ENCODE data around the gene CTSD. TPM values are rescaled to one million over a fixed set of nuclear protein-coding genes. Genes with fewer than 3 reads are reported as not detected.

Gene CTSD
- total RNA-seq, 1 experiment from 2014 or later: 234 TPM

DNA sequence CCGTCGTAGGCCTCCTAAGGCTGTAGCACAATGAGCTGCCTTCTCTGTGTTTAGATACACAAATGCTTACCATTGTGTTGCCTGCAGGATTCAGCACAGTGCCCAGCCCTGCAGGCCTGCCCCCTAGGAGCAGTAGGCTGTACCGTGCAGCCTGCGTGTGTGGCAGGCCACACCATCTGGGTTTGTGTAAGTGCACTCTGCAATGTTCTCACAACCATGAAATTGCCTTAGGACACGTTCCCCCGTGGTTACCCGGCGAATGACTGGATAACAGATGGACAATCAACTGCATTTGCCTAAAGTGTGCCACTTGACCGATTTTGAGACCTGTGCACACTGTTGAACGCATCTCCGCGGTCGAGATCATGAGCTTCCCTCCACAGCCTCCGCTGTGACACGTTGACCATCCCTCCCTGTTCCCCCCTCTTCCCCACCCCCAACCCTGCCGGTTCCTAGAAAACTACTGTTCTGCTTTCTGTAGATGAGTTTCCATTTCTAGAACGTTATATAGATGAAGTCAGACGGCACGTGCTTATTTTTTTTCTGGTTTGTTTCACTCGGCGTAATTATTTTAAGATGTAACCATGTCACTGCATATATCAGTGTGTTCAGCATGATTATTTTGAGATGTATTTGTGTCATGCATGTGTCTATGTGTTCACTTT, 22.2 kb upstream of the CTSD start:
- Histone ChIP-seq H3K36me3 (no peaks in the 10 kb centered on the region), H3K9me3 (no peaks in the 10 kb centered on the region), H3K27me3 (no peaks in the 10 kb centered on the region), H3K4me3 (no peak overlapping the region)
- DNase-seq: no peak

DNA sequence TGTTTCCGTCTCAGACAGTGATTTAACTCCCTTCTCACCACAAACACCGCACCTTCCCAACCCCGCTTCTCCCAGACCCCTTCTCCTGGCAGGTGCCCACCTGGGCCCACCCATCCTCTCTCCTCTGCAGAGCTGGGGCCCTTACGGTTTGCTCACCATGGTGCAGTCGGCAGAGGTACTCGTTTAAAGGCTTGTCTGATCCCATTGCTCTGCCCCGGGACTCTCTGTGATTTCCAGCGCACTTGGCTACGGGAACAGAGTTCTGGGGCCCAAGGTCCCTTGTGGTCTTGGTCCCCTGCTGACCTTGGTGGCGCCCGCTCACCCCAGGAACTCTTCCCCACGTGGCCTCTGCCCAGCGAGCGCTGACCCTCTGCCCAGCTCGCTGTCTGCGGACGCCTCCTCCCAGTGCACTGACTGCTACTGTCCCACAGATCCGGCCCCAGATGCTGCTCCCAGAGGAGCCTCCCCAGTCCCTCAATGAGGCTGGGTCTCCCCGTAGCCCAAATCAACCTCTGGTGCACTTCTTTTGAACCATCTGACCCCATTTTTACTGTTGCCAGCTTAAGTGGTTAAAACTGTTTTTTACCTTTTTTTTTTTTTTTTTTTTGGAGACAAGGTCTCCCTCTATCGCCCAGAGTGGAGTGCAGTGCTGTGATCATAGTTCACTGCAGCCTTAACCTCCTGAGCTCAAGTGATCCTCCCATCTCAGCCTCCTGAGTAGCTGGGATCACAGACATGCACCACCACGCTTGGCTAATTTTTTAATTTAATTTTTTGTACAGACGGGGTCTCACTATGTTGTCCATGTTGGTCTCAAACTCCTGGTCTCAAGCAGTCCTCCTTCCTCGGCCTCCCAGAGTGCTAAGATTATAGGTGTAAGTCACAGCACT, 21.3 kb upstream of the CTSD start:
- no peak for DNase-seq
- Histone ChIP-seq H3K4me3 (no peak overlapping the region), H3K9me3 (no peaks in the 10 kb centered on the region), H3K27me3 (no peaks in the 10 kb centered on the region), H3K36me3 (no peaks in the 10 kb centered on the region)

- Histone ChIP-seq H3K27me3 (no peaks in the 10 kb centered on the region), H3K9me3 (no peaks in the 10 kb centered on the region), H3K4me3 (no peak overlapping the region), H3K36me3 (no peaks in the 10 kb centered on the region)
- DNase-seq: no peak
These were observed 20.2 kb upstream of the CTSD start for GRCh38 chr11:1783725-1784529.

- DNase-seq: no peak
- Histone ChIP-seq H3K27me3 (no peaks in the 10 kb centered on the region), H3K4me3 (no peak overlapping the region), H3K9me3 (no peaks in the 10 kb centered on the region), H3K36me3 (no peaks in the 10 kb centered on the region)
These were observed 19.4 kb upstream of the CTSD start for GRCh38 chr11:1782831-1783724.

DNA sequence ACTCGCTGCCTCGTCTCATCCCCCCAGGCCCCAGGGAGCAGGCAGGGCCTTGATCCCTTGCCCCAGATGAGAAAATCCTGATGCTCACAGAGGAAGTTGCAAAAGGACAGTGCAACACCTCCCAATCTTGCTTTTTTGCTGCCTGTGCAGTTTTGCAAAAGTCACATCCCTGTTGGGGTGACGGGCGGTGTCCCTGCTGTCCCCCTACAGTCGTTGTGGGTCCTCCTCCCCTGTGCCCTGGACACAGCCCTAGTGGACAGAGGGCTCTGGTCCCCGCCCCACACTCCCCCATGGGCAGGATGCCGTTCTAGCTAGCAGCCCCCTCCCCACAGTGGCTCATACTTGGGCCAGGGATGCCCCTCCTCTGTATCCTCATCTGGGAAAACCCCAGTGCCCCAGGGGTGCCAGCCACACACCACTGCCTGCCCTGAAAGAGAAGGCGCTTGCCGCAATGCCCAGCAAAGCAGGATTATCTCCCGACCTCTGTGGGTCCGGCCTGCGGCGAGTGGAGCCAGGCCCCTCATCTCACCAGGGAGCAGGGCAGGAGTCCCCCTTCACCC, 18.4 kb upstream of the CTSD start:
- Histone ChIP-seq H3K9me3 (no peaks in the 10 kb centered on the region), H3K4me3 (no peak overlapping the region), H3K27me3 (no peaks in the 10 kb centered on the region), H3K36me3 (no peaks in the 10 kb centered on the region)
- no peak for DNase-seq

DNA sequence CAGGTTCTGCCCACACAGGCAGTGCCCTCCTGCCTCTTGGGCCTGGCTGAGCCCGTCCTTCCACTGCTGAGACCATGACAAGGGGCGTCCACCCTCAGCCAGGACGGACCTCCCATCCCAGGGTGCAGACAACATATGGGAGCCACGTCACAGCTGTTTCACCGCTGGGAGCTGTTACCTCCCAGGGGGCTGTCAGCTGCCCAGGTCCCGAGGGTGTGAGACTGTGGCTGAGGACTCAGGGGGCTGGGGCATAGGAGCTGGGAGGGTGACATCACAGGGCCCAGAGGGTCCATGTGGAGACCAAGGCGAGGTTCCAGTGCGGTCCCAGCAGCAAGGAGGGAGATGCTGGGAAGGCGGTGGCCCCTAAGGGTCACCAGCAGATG, 17.9 kb upstream of the CTSD start:
- Histone ChIP-seq H3K4me3 (no peak overlapping the region), H3K27me3 (no peaks in the 10 kb centered on the region), H3K36me3 (no peaks in the 10 kb centered on the region), H3K9me3 (no peaks in the 10 kb centered on the region)
- no peak for DNase-seq

DNA sequence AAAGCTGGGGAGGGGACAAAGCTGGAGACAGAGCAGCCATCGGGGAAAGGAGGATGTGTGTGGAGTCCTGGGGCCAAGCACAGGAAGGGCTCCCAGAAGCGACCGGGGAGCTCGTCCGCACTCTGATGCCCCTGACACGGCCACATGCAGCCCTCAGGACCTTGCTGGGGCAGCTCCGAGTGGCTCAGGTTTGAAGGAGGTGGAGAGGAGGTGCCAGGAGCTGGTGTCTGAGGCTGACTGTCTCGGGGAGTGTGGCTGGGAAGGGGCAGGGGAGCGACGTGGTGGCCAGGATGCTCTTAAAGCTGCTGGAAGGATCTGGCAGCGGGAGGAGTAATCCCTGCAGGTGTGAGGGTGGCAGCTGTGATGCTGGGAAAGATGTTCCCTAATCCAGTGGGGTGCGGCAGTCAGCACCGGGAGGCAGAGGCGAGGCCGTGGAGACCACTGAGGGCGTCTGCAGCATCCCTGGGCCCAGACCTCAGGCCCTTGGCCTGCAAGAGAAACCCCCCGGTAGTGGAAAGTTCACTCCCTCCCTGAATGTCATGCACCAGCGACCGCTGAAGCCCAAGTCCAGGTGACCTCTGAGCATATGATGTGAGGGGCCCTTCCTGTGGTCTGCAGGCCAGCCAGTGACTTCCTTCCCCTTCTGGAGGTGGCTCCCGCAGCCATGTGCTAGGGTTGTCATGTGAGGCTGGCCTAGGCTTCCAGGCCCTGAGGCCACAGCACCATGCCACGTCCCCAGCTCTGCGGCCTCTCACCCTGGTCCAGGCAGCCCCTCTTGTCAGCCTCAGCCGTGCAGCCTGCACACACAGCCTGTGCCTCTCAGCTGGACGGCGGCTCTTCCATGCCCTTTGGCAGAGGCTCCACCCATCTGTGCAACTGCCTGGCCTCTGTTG, 17.2 kb upstream of the CTSD start:
- DNase-seq: no peak
- no peaks in the 10 kb centered on the region for H3K9me3 ChIP-seq
- no peaks in the 10 kb centered on the region for H3K27me3 ChIP-seq
- H3K36me3 ChIP-seq: no peaks in the 10 kb centered on the region
- no peak overlapping the region for H3K4me3 ChIP-seq

- DNase-seq: no peak
These were observed 16.3 kb upstream of the CTSD start for GRCh38 chr11:1779806-1780699.

DNA sequence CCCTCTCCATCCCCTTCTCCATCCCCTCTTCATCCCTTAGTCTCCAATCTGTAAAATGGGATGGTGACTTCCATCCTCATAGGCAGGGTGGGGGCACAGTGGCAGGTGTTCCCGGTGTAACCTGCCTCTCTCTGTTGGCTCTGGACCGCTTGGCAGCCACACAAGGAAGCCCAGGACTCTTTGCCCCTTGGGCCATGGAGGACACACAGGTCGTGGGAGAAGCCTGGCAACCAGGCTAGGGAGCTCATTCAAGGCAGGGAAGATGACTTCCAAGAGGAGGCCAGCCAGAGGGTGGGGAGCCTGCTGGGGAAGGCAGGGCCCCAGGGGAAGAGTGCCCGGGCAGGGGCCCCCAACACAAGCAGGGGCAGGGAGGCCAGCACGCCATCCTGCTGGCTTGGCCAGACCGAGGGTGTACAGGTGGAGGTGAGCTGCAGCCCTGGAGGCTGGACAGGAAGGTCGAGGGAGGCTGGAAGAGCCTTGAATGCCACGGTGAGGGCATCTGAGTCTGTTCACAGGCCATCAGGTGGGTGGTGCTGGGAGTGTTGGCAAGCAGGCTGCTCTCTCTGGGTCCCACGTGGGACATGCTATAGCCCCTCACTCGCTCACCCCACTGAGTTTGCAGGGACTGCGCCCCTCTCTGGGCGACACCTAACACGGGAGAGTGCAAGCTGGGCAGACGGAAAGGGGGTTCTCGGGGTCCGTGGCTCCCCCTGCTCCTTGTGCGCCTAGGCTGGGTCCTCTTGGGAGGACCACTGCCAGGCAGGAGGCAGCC, 15.5 kb upstream of the CTSD start:
- no peak overlapping the region for H3K4me3 ChIP-seq
- DNase-seq: no peak

More at GRCh38 chr11:1779806-1780699, 16.3 kb upstream of the CTSD start:
- no peak overlapping the region for H3K4me3 ChIP-seq
- no peaks in the 10 kb centered on the region for H3K27me3 ChIP-seq
- no peaks in the 10 kb centered on the region for H3K9me3 ChIP-seq
- no peaks in the 10 kb centered on the region for H3K36me3 ChIP-seq

GRCh38 chr11:1778141-1778911, 14.6 kb upstream of the CTSD start:
- Histone ChIP-seq H3K4me3 (no peak overlapping the region), H3K27me3 (no peaks in the 10 kb centered on the region), H3K36me3 (no peaks in the 10 kb centered on the region), H3K9me3 (no peaks in the 10 kb centered on the region)
- DNase-seq: no peak

More for the DNA sequence above, 15.5 kb upstream of the CTSD start:
- Histone ChIP-seq H3K36me3 (no peaks in the 10 kb centered on the region), H3K9me3 (no peaks in the 10 kb centered on the region), H3K27me3 (no peaks in the 10 kb centered on the region)

DNA sequence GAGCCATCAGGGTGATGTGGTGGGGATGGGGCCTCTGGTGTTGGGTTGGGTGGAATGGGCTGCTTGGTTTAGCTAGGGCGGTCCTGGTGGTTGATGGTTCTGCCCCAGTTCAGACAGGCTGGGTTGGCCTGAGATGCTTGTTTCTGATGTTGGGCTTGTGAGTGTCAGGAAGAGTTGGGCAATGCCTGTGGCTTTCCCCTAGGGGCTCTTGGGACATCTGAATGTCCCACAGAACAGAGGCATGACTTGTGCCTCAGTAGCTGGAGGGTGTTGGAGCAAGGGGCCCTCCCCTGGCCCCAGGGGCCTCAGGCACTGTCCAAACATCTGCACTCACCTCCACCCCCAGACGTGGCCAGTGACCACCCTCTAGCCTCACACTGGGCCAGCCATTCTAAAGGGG, 14.0 kb upstream of the CTSD start:
- Histone ChIP-seq H3K36me3 (no peaks in the 10 kb centered on the region), H3K4me3 (no peak overlapping the region), H3K9me3 (no peaks in the 10 kb centered on the region), H3K27me3 (no peaks in the 10 kb centered on the region)
- DNase-seq: no peak

GRCh38 chr11:1776944-1777715, 13.4 kb upstream of the CTSD start:
- Histone ChIP-seq H3K9me3 (no peaks in the 10 kb centered on the region), H3K4me3 (no peak overlapping the region), H3K36me3 (no peaks in the 10 kb centered on the region), H3K27me3 (no peaks in the 10 kb centered on the region)
- no peak for DNase-seq
